ENCODE measurements around the gene NDUFA12. TPM values are rescaled to one million over a fixed set of nuclear protein-coding genes. Genes with fewer than 3 reads are reported as not detected.

The NDUFA12 gene
- total and polyA plus RNA-seq, 7 experiments from 2014 or later, result 57.8 to 507 (median 70.5) TPM

DNA sequence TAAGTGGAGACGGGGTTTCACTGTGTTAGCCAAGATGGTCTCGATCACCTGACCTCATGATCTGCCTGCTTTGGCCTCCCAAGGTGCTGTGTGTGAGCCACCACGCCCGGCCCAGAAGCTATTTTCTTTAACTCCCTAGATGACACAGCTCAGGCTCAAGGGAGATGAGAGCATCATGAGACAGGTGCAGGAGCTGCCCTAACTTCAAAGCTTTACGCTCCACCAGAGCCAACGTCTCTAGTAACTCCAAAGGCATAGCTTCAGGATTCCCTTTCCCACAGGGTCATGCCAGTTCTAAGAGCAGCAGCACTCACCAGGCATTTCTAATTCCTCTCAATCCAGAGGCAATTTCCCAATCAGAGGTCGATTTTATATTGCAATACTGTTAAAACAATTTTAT is 21.0 kb downstream of the NDUFA12 start:
- ATAC-seq (no peak), DNase-seq (no peak)
- Mint-ChIP-seq H3K4me3 (peak overlapping the region in 2 of 10 donors; percentile 34 to 41), H3K4me1 (peaks cover 28 to 91% (median 71%) of the 10 kb centered on the region in 7 donors), H3K9me3 (peaks cover 0 to 2% (median 0%) of the 10 kb centered on the region in 11 donors), H3K36me3 (peaks cover 5 to 19% (median 13%) of the 10 kb centered on the region in 5 donors), H3K27me3 (no peaks in the 10 kb centered on the region), H3K27ac (peak overlapping the region in 7 of 9 donors; percentile 18 to 87 (median 46))
- H3K4me1 ChIP-seq (ENCODE audit: control insufficient read depth in 2 of 2, insufficient read depth in 2 of 2, low read length in 2 of 2), result peaks cover 10 to 45% of the 10 kb centered on the region in 2 donors
- H3K36me3 ChIP-seq (ENCODE audit: control insufficient read depth in 2 of 3, insufficient read depth in 3 of 3, low read length in 3 of 3), result peaks cover 0 to 3% (median 0%) of the 10 kb centered on the region in 3 experiments
- no peaks in the 10 kb centered on the region for H3K27me3 ChIP-seq (ENCODE audit: control insufficient read depth in 2 of 2, insufficient read depth in 2 of 2, low read length in 2 of 2)
- intact Hi-C loops (cut with micrococcal nuclease), result loop anchor here in 1 of 2 donors (5.0 to 10.0 kb wide), 7 partner anchors 108 to 1522 kb away; partner anchors contain the start of gene PLXNC1
- ChIA-PET POLR2A (interaction anchor here (0.9 to 3.2 kb wide), 3 partner anchors 13 to 21 kb away, joined by 3 to 10 read pairs (median 3); partner anchors contain the start of gene NDUFA12), CTCF (interaction anchor here (0.6 to 2.1 kb wide), 7 partner anchors 9 to 552 kb away, joined by 3 to 12 read pairs (median 4); partner anchors contain the start of gene NDUFA12)
- H3K4me3 ChIP-seq (ENCODE audit: low read length), result no peak overlapping the region
- H3K27ac ChIP-seq (ENCODE audit: low read depth, low read length), result no peak overlapping the region
- no peaks in the 10 kb centered on the region for H3K9me3 ChIP-seq (ENCODE audit: control insufficient read depth in 2 of 3, low read length in 3 of 3)

- ATAC-seq, result peak; percentile 76
- H3K27me3 ChIP-seq (ENCODE audit: control insufficient read depth in 2 of 2, insufficient read depth in 2 of 2, low read length in 2 of 2), result no peaks in the 10 kb centered on the region
- Mint-ChIP-seq H3K27me3 (no peaks in the 10 kb centered on the region), H3K36me3 (peaks cover 5 to 22% (median 9%) of the 10 kb centered on the region in 5 donors), H3K9me3 (no peaks in the 10 kb centered on the region), H3K4me3 (peak overlapping the region in 9 of 10 donors; percentile 24 to 73 (median 59)), H3K4me1 (peaks cover 22 to 88% (median 67%) of the 10 kb centered on the region in 7 donors), H3K27ac (peak overlapping the region in 8 of 9 donors; percentile 30 to 86 (median 72))
- POLR2A ChIA-PET, result interaction anchor here (0.6 to 3.2 kb wide), 3 partner anchors 8 to 350 kb away, joined by 4 to 10 read pairs (median 5); partner anchors contain the start of gene NDUFA12
- intact Hi-C loops (cut with micrococcal nuclease), result loop anchor here (1.0 to 10.0 kb wide), 11 partner anchors 92 to 1524 kb away; partner anchors contain the start of genes NR2C1 (in 1 of the 2) and PLXNC1 (in 1 of the 2)
- no peak overlapping the region for H3K27ac ChIP-seq (ENCODE audit: low read depth, low read length)
- peaks cover 0 to 3% (median 0%) of the 10 kb centered on the region in 3 experiments for H3K36me3 ChIP-seq (ENCODE audit: control insufficient read depth in 2 of 3, insufficient read depth in 3 of 3, low read length in 3 of 3)
- no peaks in the 10 kb centered on the region for H3K9me3 ChIP-seq (ENCODE audit: control insufficient read depth in 2 of 3, low read length in 3 of 3)
- peak in 7 of 9 donors; percentile 20 to 73 (median 60) for DNase-seq
- CTCF ChIA-PET, result interaction anchor here (1.4 to 2.1 kb wide), 4 partner anchors 10 to 376 kb away, joined by 4 to 12 read pairs (median 6); no protein-coding TSS in a partner anchor
- no peak overlapping the region for H3K4me3 ChIP-seq (ENCODE audit: low read length)
- peaks cover 0 to 32% of the 10 kb centered on the region in 2 donors for H3K4me1 ChIP-seq (ENCODE audit: control insufficient read depth in 2 of 2, insufficient read depth in 2 of 2, low read length in 2 of 2)
Observed at GRCh38 chr12:94980577-94980976, 22.9 kb downstream of the NDUFA12 start.

GRCh38 chr12:94979941-94980340 is 23.6 kb downstream of the NDUFA12 start:
- H3K36me3 ChIP-seq (ENCODE audit: control insufficient read depth in 2 of 3, insufficient read depth in 3 of 3, low read length in 3 of 3), result peaks cover 0 to 3% (median 0%) of the 10 kb centered on the region in 3 experiments
- H3K9me3 Mint-ChIP-seq, result no peaks in the 10 kb centered on the region
- H3K4me1 ChIP-seq (ENCODE audit: control insufficient read depth in 2 of 2, insufficient read depth in 2 of 2, low read length in 2 of 2), result peaks cover 0 to 32% of the 10 kb centered on the region in 2 donors
- H3K27me3 Mint-ChIP-seq, result no peaks in the 10 kb centered on the region
- POLR2A ChIA-PET, result interaction anchor here (1.0 to 3.2 kb wide), 2 partner anchors 9 to 23 kb away, joined by 5 to 10 read pairs; partner anchors contain the start of gene NDUFA12
- DNase-seq (no peak), ATAC-seq (no peak)
- H3K27ac ChIP-seq (ENCODE audit: low read depth, low read length), result no peak overlapping the region
- H3K27me3 ChIP-seq (ENCODE audit: control insufficient read depth in 2 of 2, insufficient read depth in 2 of 2, low read length in 2 of 2), result no peaks in the 10 kb centered on the region
- peak overlapping the region in 8 of 9 donors; percentile 4 to 93 (median 75) for H3K27ac Mint-ChIP-seq
- peaks cover 22 to 89% (median 64%) of the 10 kb centered on the region in 7 donors for H3K4me1 Mint-ChIP-seq
- H3K9me3 ChIP-seq (ENCODE audit: control insufficient read depth in 2 of 3, low read length in 3 of 3), result no peaks in the 10 kb centered on the region
- peaks cover 5 to 25% (median 9%) of the 10 kb centered on the region in 5 donors for H3K36me3 Mint-ChIP-seq
- intact Hi-C loops (cut with micrococcal nuclease), result loop anchor here (1.0 to 10.0 kb wide), 11 partner anchors 93 to 1525 kb away; partner anchors contain the start of genes NR2C1 (in 1 of the 2) and PLXNC1 (in 1 of the 2)
- CTCF ChIA-PET, result interaction anchor here (0.8 to 1.9 kb wide), 4 partner anchors 9 to 376 kb away, joined by 3 to 6 read pairs (median 5); no protein-coding TSS in a partner anchor
- H3K4me3 ChIP-seq (ENCODE audit: low read length), result no peak overlapping the region
- H3K4me3 Mint-ChIP-seq, result peak overlapping the region in 3 of 10 donors; percentile 1 to 73 (median 58)

GRCh38 chr12:94977766-94978468 is 25.6 kb downstream of the NDUFA12 start:
- H3K4me3 Mint-ChIP-seq, result peak overlapping the region in 3 of 10 donors; percentile 0 to 38 (median 14)
- H3K4me1 Mint-ChIP-seq, result peaks cover 15 to 82% (median 56%) of the 10 kb centered on the region in 7 donors
- H3K9me3 Mint-ChIP-seq, result no peaks in the 10 kb centered on the region
- ChIA-PET CTCF (no interaction called here), POLR2A (no interaction called here)
- H3K27me3 ChIP-seq (ENCODE audit: control insufficient read depth in 2 of 2, insufficient read depth in 2 of 2, low read length in 2 of 2), result no peaks in the 10 kb centered on the region
- no peak overlapping the region for H3K4me3 ChIP-seq (ENCODE audit: low read length)
- ATAC-seq (no peak), DNase-seq (no peak)
- no peaks in the 10 kb centered on the region for H3K36me3 ChIP-seq (ENCODE audit: control insufficient read depth in 2 of 3, insufficient read depth in 3 of 3, low read length in 3 of 3)
- no peaks in the 10 kb centered on the region for H3K9me3 ChIP-seq (ENCODE audit: control insufficient read depth in 2 of 3, low read length in 3 of 3)
- peaks cover 0 to 17% of the 10 kb centered on the region in 2 donors for H3K4me1 ChIP-seq (ENCODE audit: control insufficient read depth in 2 of 2, insufficient read depth in 2 of 2, low read length in 2 of 2)
- no peaks in the 10 kb centered on the region for H3K27me3 Mint-ChIP-seq
- peaks cover 6 to 29% (median 10%) of the 10 kb centered on the region in 5 donors for H3K36me3 Mint-ChIP-seq
- no peak overlapping the region for H3K27ac ChIP-seq (ENCODE audit: low read depth, low read length)
- H3K27ac Mint-ChIP-seq, result peak overlapping the region in 6 of 9 donors; percentile 1 to 84 (median 53)
- intact Hi-C loops (cut with micrococcal nuclease), result no loop called here

DNA sequence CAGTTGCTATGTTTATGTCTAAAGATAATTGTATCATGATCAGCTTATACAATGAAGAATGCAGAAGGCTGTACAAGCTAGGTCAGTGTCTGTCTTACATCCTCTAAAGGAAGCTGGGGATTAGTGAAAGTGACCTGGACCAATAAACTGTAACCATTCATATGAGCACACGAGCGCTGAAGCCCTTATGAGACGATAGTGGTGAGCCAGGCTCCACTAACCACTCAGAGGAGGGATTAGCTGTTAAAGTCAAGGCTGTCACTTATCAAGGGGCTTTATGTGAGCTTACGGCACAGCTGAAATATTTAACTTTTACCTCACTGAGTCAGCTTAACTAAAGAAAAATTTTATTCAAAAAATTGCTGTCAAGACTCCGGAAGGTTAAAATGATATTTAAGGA is 30.3 kb downstream of the NDUFA12 start:
- Mint-ChIP-seq H3K4me1 (peaks cover 6 to 50% (median 38%) of the 10 kb centered on the region in 7 donors), H3K36me3 (peaks cover 5 to 57% (median 23%) of the 10 kb centered on the region in 5 donors), H3K9me3 (no peaks in the 10 kb centered on the region), H3K27me3 (no peaks in the 10 kb centered on the region), H3K27ac (peak overlapping the region in 3 of 9 donors; percentile 29 to 78 (median 51)), H3K4me3 (no peak overlapping the region)
- no peak overlapping the region for H3K4me3 ChIP-seq (ENCODE audit: low read length)
- CTCF ChIA-PET, result interaction anchor here (0.6 to 1.0 kb wide), 4 partner anchors 9 to 262 kb away, joined by 3 to 7 read pairs (median 4); no protein-coding TSS in a partner anchor
- intact Hi-C loops (cut with micrococcal nuclease), result no loop called here
- H3K27ac ChIP-seq (ENCODE audit: low read depth, low read length), result no peak overlapping the region
- POLR2A ChIA-PET, result no interaction called here
- H3K9me3 ChIP-seq (ENCODE audit: control insufficient read depth in 2 of 3, low read length in 3 of 3), result no peaks in the 10 kb centered on the region
- H3K4me1 ChIP-seq (ENCODE audit: control insufficient read depth in 2 of 2, insufficient read depth in 2 of 2, low read length in 2 of 2), result peaks cover 0 to 5% of the 10 kb centered on the region in 2 donors
- H3K36me3 ChIP-seq (ENCODE audit: control insufficient read depth in 2 of 3, insufficient read depth in 3 of 3, low read length in 3 of 3), result peaks cover 0 to 25% (median 0%) of the 10 kb centered on the region in 3 experiments
- ATAC-seq (no peak), DNase-seq (no peak)
- no peaks in the 10 kb centered on the region for H3K27me3 ChIP-seq (ENCODE audit: control insufficient read depth in 2 of 2, insufficient read depth in 2 of 2, low read length in 2 of 2)

- Histone ChIP-seq H3K4me1 (ENCODE audit: control insufficient read depth in 2 of 2, insufficient read depth in 2 of 2, low read length in 2 of 2) (peaks cover 0 to 1% of the 10 kb centered on the region in 2 donors), H3K9me3 (ENCODE audit: control insufficient read depth in 2 of 3, low read length in 3 of 3) (no peaks in the 10 kb centered on the region), H3K36me3 (ENCODE audit: control insufficient read depth in 2 of 3, insufficient read depth in 3 of 3, low read length in 3 of 3) (peaks cover 0 to 25% (median 0%) of the 10 kb centered on the region in 3 experiments), H3K27me3 (ENCODE audit: control insufficient read depth in 2 of 2, insufficient read depth in 2 of 2, low read length in 2 of 2) (no peaks in the 10 kb centered on the region), H3K27ac (ENCODE audit: low read depth, low read length) (no peak overlapping the region), H3K4me3 (ENCODE audit: low read length) (no peak overlapping the region)
- ATAC-seq, result no peak
- ChIA-PET POLR2A (no interaction called here), CTCF (interaction anchor here (0.9 to 1.0 kb wide), 3 partner anchors 9 to 11 kb away, joined by 3 to 7 read pairs (median 4); no protein-coding TSS in a partner anchor)
- peaks cover 5 to 53% (median 23%) of the 10 kb centered on the region in 5 donors for H3K36me3 Mint-ChIP-seq
- peak overlapping the region in 5 of 9 donors; percentile 1 to 78 (median 44) for H3K27ac Mint-ChIP-seq
- H3K4me1 Mint-ChIP-seq, result peaks cover 4 to 46% (median 34%) of the 10 kb centered on the region in 7 donors
- no peak for DNase-seq
- no peaks in the 10 kb centered on the region for H3K27me3 Mint-ChIP-seq
- no peaks in the 10 kb centered on the region for H3K9me3 Mint-ChIP-seq
- intact Hi-C loops (cut with micrococcal nuclease), result no loop called here
- no peak overlapping the region for H3K4me3 Mint-ChIP-seq
Observed at GRCh38 chr12:94972795-94973194, 30.7 kb downstream of the NDUFA12 start.
